ENCODE measurements around the gene BOLL.
"Not testable (repeated sequence)": the region's sequence is repeated elsewhere in the genome, so short reads cannot be mapped to it uniquely, and the experiment has no call there.

The BOLL gene

GRCh38 chr2:197795277-197795676, 10.2 kb upstream of the BOLL start:
- no peak for DNase-seq

- DNase-seq: no peak
These were observed 8.3 kb upstream of the BOLL start for GRCh38 chr2:197793456-197793855.

DNA sequence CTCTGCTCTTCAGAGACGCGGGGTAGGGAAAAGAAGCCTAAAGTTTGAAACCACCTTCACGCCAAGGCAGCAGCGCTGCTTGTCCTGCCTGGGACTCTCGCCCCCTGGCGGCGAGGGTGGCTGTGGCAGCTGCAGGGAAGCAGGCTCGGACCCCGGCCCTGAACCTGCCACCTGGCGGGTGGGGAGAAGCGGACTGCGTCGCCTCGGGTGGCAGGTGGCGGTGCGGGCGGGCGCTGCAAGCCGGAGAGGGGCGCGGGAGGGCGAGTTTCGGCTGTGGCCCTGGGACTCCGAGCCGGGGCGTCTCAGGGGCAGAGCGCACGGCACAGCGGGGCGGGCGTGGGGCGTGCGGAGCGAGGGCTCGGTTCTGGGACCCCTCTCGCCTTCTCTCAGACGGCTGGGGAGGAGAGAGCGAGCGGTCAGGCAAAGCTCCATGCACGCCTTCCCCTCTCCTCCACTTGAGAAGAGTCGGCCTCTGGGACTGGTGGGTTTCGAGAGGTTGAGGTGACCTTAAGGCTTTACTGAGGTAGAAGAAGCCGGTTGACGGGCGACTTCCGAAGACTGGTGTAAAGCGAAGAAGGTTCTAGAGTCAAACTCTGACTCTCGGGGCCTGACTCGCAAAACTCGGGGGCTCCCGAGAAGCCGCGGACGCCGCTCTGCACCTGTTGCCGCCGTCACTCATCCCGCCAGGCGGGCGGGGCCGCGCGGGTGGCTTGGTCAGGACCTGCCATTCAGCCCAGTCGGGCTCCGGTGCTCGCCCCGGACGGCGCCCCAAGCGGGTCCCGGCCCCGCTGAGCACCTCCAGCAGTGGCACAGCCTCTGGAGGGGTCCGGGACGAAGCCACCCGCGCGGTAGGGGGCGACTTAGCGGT, 1.1 kb upstream of the BOLL start:
- peak; percentile 12 to 65 (median 43) for DNase-seq

DNA sequence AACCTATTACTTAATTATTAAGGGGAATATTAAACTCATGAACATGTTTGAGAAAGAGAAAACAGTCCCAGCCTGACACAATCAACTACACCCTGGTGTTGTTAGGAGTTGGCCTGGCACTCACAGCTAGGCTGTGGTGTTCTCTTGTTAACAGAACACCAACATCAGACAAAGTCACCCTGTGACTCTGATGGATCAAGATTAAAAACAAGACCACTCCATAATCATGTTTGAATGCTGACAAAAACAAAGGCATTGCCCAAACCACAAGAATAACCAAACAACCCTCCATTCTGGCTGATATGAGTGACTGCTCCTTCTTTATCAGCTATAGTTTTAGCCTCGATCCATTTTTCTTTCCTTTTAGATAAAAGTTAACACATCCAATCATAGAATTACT, 3.0 kb downstream of the BOLL start:
- no peak for DNase-seq

DNA sequence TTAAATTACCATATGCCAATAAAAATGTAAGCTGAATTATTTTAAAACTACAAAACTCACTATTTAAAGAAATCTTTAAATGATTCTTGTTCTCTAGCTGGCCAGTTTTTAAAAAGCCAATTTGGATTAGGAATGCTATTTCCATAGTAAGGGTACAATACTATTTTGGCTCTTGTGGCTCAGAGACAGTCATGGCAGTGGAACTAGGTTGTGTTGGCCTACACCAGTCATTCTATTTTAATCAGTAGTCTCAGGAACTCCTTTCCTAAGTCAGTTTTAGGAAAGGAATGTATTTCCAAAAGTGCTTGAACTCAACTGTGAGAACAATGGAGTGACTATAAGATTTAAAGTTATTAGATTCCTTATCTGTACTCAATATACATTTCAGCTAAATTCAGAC, 5.9 kb downstream of the BOLL start:
- no peak for DNase-seq

GRCh38 chr2:197777823-197778407, 7.2 kb downstream of the BOLL start:
- DNase-seq: peak in 3 of 6 experiments; percentile 5 to 44 (median 43)

DNA sequence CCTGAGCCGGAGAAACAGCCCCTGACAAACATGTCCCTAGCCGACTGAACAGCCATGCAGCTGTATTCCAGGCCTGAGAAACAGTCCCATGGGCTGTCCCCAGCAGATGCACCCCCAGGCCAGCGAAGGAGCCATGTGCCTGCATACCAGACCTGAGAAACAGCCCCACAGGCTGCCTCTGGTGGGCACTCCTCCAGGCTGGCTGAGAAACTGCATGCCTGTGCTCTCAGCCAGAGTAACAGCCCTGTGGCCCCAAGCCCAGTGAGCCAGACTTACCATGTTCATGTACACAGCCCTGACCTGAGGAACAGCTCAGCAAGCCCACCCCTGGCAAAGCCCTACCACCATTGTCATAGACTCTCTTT, 24.8 kb downstream of the BOLL start:
- DNase-seq: no peak

- no peak for DNase-seq
These were observed 25.4 kb downstream of the BOLL start for GRCh38 chr2:197759625-197760292.

DNA sequence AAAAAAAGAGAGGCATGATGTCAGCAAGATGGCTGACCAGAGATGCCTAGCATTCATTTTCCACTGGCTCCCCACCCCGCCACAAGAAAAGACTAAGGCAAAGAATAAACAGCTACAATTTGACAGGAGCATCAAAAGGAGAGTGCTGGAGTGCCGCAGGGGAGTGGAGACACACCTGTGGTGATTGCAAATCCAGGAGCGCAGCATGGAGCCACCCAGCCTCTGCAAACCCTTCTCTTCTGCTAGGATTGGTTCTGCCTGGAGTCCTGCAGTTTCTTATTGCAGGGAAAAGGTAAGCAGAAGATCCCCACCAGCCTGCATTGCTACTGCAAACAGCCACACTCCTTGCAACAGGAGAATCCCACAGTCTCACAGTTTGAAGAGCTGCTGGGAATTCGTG, 26.1 kb downstream of the BOLL start:
- no peak for DNase-seq

DNA sequence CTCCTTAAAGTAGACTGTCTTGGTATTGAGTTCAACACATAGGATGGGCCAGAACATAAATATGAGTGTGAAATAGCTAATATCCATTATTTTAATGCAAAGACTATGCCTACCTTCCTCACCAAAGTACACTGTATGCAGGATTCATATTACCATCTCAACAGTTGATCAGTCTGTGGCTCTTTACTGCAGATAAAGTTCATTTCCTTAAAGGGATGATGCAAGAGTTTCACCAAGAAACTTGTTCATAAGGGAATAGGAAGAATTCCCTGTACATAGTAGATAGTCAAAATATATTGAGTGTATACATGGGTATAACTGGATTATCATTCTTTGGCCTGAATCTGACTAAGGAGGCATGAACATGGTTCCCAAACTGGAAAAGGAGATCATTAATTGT, 44.9 kb downstream of the BOLL start:
- DNase-seq: no peak

DNA sequence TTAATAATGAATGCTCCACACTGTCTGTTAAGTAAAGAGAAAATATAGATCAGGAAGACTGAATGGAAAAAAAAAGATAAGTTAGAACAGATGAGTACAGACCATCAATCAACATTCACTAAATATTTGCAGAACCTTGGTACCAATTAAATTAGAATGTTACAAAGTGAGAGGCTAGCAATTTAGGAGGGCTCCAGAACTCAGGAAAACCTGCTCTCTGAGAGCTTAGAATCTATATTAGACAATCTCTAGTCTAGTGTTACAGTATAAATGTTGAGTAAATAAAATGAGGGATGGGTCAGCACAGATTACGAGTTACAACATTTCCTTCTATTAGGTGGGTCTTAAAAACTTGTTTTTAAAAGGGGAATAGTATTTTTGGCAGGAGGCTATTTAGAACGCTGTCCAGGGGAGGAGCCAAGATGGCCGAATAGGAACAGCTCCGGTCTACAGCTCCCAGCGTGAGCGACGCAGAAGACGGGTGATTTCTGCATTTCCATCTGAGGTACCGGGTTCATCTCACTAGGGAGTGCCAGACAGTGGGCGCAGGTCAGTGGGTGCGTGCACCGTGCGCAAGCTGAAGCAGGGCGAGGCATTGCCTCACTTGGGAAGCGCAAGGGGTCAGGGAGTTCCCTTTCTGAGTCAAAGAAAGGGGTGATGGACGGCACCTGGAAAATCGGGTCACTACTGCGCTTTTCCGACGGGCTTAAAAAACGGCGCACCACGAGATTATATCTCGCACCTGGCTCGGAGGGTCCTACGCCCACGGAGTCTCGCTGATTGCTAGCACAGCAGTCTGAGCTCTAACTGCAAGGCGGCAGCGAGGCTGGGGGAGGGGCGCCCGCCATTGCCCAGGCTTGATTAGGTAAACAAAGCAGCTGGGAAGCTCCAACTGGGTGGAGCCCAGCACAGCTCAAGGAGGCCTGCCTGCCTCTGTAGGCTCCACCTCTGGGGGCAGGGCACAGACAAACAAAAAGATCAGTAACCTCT, 56.3 kb downstream of the BOLL start:
- not testable (repeated sequence) for DNase-seq

GRCh38 chr2:197727011-197727410, 58.1 kb downstream of the BOLL start:
- DNase-seq: no peak

GRCh38 chr2:197717863-197718262, 67.3 kb downstream of the BOLL start:
- DNase-seq: no peak

GRCh38 chr2:197713271-197713670, 71.8 kb downstream of the BOLL start:
- no peak for DNase-seq

- no peak for DNase-seq
These were observed 73.5 kb downstream of the BOLL start for GRCh38 chr2:197711578-197711977.

DNA sequence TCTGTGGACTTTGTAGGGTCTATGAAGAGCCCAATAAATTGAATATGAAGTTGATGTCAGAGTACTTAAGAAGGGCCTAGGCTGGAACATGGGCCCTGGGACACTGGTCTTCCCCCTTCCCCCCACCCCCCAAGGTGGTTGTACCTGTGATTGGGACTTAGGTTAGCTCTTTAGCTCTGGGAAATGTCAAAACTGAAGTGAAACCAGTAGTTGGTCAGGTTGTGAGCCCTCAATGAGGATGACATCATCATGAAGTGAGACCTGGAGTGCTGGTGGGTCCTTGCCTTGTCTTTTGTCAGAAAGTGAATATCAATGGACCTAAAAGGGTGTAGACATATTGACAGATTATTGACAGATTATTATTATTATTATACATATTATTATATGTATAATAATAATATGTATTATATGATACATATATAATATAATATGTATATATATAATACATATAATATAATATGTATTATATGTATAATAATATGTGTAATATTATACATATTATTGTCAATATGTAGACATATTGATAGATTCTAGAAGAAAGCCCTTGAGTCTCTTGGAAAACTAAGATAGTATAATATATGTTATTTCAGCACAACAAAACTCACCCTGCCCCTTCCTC, 74.6 kb downstream of the BOLL start:
- no peak for DNase-seq

DNA sequence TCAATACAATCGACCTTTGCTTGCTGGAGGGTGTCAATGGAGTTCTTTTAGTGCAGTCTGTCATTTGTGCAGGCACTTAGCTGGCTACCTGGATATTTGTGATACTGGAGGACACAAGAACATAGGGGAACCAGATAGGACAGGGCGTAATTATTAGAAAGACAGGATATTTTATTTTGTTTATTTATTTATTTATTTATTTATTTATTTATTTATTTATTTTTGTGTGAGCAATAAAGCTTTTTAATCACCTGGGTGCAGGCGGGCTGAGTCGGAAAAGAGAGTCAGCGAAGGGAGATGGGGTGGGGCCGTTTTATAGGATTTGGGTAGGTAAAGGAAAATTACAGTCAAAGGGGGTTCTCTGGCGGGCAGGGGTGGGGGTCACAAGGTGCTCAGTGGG, 76.0 kb downstream of the BOLL start:
- DNase-seq: not testable (repeated sequence)

DNA sequence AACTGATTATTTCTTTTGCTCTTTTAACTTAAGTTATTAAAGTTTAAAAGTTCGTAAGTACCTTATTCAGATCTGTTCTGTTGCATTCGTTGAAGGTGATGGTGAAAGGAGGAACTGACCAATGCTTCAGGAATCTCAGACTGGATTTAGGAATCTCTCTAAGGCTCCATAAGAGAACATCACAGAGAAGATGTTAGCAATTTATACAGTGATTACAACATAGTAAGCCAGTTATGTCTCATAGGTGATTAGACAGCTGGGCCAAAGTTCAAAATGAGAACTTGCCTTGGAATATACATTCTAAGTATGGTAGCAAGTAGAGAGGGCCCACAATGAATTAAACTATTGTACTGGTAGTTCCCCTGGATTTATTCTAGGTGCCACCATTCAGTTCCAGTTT, 76.8 kb downstream of the BOLL start:
- no peak for DNase-seq

DNA sequence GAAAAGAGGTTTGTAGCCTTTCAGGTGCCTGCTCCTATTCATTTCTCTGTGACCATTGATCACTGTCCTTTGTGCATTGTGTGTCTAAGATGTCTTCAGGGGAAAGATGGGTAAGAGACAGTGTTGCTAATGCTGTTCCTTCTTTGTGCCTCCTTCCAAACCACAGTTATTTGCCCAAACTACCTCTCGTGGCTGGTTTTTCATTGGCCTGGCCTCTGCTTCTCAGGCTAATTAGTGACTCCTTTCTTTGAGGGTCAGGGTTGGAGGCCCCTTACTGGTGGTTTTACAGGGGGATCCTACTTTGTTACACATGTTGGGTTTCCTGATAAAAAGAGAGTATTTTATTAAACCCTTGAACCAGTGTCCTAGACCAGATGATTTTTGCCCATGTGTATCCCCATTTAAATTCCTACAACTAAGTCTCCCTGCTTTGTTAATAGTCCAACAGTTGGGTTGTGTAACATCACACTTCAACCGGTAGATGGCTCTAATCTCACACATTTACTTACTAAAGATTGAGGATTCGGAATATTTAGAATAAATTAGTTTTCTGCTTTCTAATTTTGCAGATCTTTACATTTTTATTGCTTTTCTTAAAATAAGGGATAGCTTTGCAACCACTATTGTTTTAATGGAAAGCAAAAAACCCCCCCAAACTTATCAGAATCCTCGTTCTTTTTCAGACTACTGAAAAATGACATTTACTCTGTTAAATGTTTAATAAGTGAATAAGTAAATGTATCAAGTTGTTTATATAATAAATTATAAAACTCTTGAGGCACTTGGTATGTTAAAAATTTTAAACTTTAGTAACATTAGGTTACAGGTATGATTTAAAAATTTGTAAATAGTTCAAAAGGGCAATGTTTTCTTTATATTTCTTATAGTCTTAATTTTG, 77.6 kb downstream of the BOLL start:
- peak in 2 of 6 experiments; percentile 24 to 35 for DNase-seq

DNA sequence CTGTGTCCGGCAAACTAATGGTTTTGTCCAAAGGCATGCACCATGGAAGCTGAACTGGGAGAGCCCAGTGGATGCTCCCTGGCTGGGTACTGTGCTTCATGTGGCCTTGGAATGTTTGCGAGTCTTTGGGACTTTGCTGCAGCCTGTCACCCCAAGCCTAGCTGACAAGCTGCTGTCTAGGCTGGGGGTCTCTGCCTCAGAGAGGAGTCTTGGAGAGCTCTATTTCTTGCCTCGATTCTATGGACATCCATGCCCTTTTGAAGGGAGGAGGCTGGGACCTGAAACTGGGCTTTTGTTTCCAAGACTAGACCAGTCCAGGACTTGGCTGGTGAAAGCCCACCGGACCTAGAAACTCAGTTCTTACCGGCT, 78.3 kb downstream of the BOLL start:
- DNase-seq: no peak
